Esophagus muscularis mucosa (tissue), 4 donors: ENCODE measurements around the gene CD28. TPM values are rescaled to one million over a fixed set of nuclear protein-coding genes. Genes with fewer than 3 reads are reported as not detected.

Source experiments
- DNase-seq: peaks from one replicate; pipeline ENCODE4 v3.0.0-alpha.2; 2017; ENCODE audit errors: extremely low spot score
- H3K27ac ChIP-seq, 4 donors: fragments of 200-600 bp; sonication (generic); replicated peaks in 1 of 4; 1 replicate in 3 of 4; 2 replicates in 1 of 4; pipeline ENCODE4 v1.5.1; 2016 to 2019; ENCODE audit warnings: mild to moderate bottlenecking in 1 of 4
- H3K27me3 ChIP-seq, 4 donors: fragments of 200-600 bp; sonication (generic); one replicate each; pipeline versions ENCODE4 v1.5.1 to v1.6.0; 2016 to 2019
- H3K36me3 ChIP-seq, 4 donors: fragments of 200-600 bp; sonication (generic); one replicate each; pipeline ENCODE4 v1.5.1; 2016 to 2019
- H3K4me1 ChIP-seq, 4 donors: fragments of 200-600 bp; sonication (generic); one replicate each; pipeline ENCODE4 v1.5.1; 2016 to 2019
- H3K4me3 ChIP-seq, 4 donors: fragments of 200-600 bp; sonication (generic); 1 replicate in 2 of 4; 2 replicates in 2 of 4; pipeline ENCODE4 v1.5.1; 2016 to 2019; ENCODE audit warnings: mild to moderate bottlenecking in 4 of 4, moderate library complexity in 1 of 4
- H3K9me3 ChIP-seq, 4 donors: fragments of 200-600 bp; sonication (generic); 1 replicate in 3 of 4; 2 replicates in 1 of 4; pipeline ENCODE4 v1.5.1; 2016 to 2019
- CTCF ChIP-seq, 3 experiments: fragments of 200-600 bp in 2 of 3; fragments of 450-650 bp in 1 of 3; sonication (generic) in 2 of 3; IDR thresholded peaks; one replicate each; pipeline ENCODE4 v1.5.1; 2017 to 2019; ENCODE audit warnings: antibody characterized with exemption in 3 of 3, mild to moderate bottlenecking in 2 of 3, moderate library complexity in 1 of 3
- EP300 ChIP-seq: sonication (generic); formaldehyde crosslinking; IDR thresholded peaks from one replicate; pipeline ENCODE4 v1.6.1; 2017; ENCODE audit warnings: antibody characterized with exemption
- POLR2A ChIP-seq: fragments of 450-650 bp; IDR thresholded peaks from one replicate; pipeline ENCODE4 v1.6.1; 2017; ENCODE audit warnings: antibody characterized with exemption, moderate library complexity, mild to moderate bottlenecking, low read depth
- POLR2AphosphoS5 ChIP-seq, 2 donors: sonication (generic); formaldehyde crosslinking; IDR thresholded peaks; one replicate each; pipeline ENCODE4 v1.6.1; 2017; ENCODE audit warnings: antibody characterized with exemption in 2 of 2
- WGBS: methylation state at CpG from one replicate; pipeline ENCODE4 v1.1.5; 2018; 5-methylcytosine and 5-hydroxymethylcytosine counted together
- intact Hi-C: fragments of 100-400 bp; cut with DNase I; formaldehyde crosslinking; loops from one replicate; pipeline ENCODE4 v1.15.1; 2023
- total RNA-seq, 4 donors: library from RNA; depleted of rRNA; stranded (reverse); fragments of >200 nt; gene quantifications; one replicate each; pipeline versions ENCODE4 v1.1.0 to v1.2.1, GENCODE V29; 2016

The CD28 gene
- total RNA-seq, 4 donors from 2014 or later, result under 0.01 to 2.2 (median 0.28) TPM

- DNase-seq, result no peak
- peak overlapping the region in 1 of 4 donors; percentile 37 for H3K27ac ChIP-seq
- no peaks in the 10 kb centered on the region for H3K36me3 ChIP-seq
- intact Hi-C loops, result no loop called here
- peaks cover 34 to 73% (median 54%) of the 10 kb centered on the region in 4 donors for H3K4me1 ChIP-seq
- H3K27me3 ChIP-seq, result no peaks in the 10 kb centered on the region
- H3K9me3 ChIP-seq, result no peaks in the 10 kb centered on the region
- 51% methylated on average over 4 of the region's 4 CpGs for WGBS
- no peak for TF ChIP-seq EP300
- no peak for TF ChIP-seq POLR2A
- no peak for TF ChIP-seq CTCF (IDR thresholded peaks at IDR 0.05)
- TF ChIP-seq POLR2AphosphoS5 (IDR thresholded peaks at IDR 0.05), result peak; percentile 18 to 31
- no peak overlapping the region for H3K4me3 ChIP-seq
Measured at GRCh38 chr2:203688798-203689197, 17.6 kb upstream of the CD28 start.

- H3K36me3 ChIP-seq, result no peaks in the 10 kb centered on the region
- no peaks in the 10 kb centered on the region for H3K9me3 ChIP-seq
- peaks cover 27 to 65% (median 47%) of the 10 kb centered on the region in 4 donors for H3K4me1 ChIP-seq
- H3K27ac ChIP-seq, result no peak overlapping the region
- H3K4me3 ChIP-seq, result no peak overlapping the region
- WGBS, result 85% methylated on average over 8 of the region's 8 CpGs
- intact Hi-C loops, result no loop called here
- TF ChIP-seq CTCF (IDR thresholded peaks at IDR 0.05), result no peak
- no peak for TF ChIP-seq POLR2AphosphoS5 (IDR thresholded peaks at IDR 0.05)
- no peak for TF ChIP-seq POLR2A
- TF ChIP-seq EP300, result no peak
- no peaks in the 10 kb centered on the region for H3K27me3 ChIP-seq
- no peak for DNase-seq
Measured at GRCh38 chr2:203689426-203690116, 16.9 kb upstream of the CD28 start.

GRCh38 chr2:203690117-203690431 is 16.4 kb upstream of the CD28 start:
- intact Hi-C loops, result no loop called here
- no peaks in the 10 kb centered on the region for H3K27me3 ChIP-seq
- WGBS, result 100% methylated on average over 4 of the region's 4 CpGs
- H3K36me3 ChIP-seq, result no peaks in the 10 kb centered on the region
- H3K4me1 ChIP-seq, result peaks cover 22 to 60% (median 42%) of the 10 kb centered on the region in 4 donors
- H3K27ac ChIP-seq, result no peak overlapping the region
- no peak for DNase-seq
- H3K4me3 ChIP-seq, result no peak overlapping the region
- TF ChIP-seq CTCF (IDR thresholded peaks at IDR 0.05), result no peak
- H3K9me3 ChIP-seq, result no peaks in the 10 kb centered on the region

GRCh38 chr2:203690441-203691047 is 15.9 kb upstream of the CD28 start:
- DNase-seq, result no peak
- peak overlapping the region in 1 of 4 donors; percentile 46 for H3K27ac ChIP-seq
- WGBS, result 81% methylated on average over 5 of the region's 5 CpGs
- H3K4me1 ChIP-seq, result peaks cover 18 to 55% (median 39%) of the 10 kb centered on the region in 4 donors
- no peak overlapping the region for H3K4me3 ChIP-seq
- H3K36me3 ChIP-seq, result no peaks in the 10 kb centered on the region
- intact Hi-C loops, result no loop called here
- TF ChIP-seq CTCF (IDR thresholded peaks at IDR 0.05) (no peak), POLR2AphosphoS5 (IDR thresholded peaks at IDR 0.05) (no peak), EP300 (no peak), POLR2A (no peak)
- no peaks in the 10 kb centered on the region for H3K27me3 ChIP-seq
- H3K9me3 ChIP-seq, result no peaks in the 10 kb centered on the region

GRCh38 chr2:203691149-203691548 is 15.3 kb upstream of the CD28 start:
- peak overlapping the region in 1 of 4 donors; percentile 46 for H3K27ac ChIP-seq
- no peak for DNase-seq
- H3K4me1 ChIP-seq, result peaks cover 12 to 49% (median 36%) of the 10 kb centered on the region in 4 donors
- TF ChIP-seq CTCF (IDR thresholded peaks at IDR 0.05), result no peak
- no peak for TF ChIP-seq EP300
- TF ChIP-seq POLR2AphosphoS5 (IDR thresholded peaks at IDR 0.05), result no peak
- no peak for TF ChIP-seq POLR2A
- intact Hi-C loops, result no loop called here
- H3K27me3 ChIP-seq, result no peaks in the 10 kb centered on the region
- no peak overlapping the region for H3K4me3 ChIP-seq
- H3K36me3 ChIP-seq, result no peaks in the 10 kb centered on the region
- no peaks in the 10 kb centered on the region for H3K9me3 ChIP-seq
